A549 (cell line): ENCODE data around the gene FBXO15.

ENCODE experiments used
- CBX8 ChIP-seq: fragments of 200-600 bp; sonication (generic); IDR thresholded peaks from 2 replicates; pipeline ENCODE4 v1.6.1; 2016
- EP300 ChIP-seq, 2 experiments: fragments of >200 bp; sonication (Bioruptor Twin); formaldehyde crosslinking; IDR thresholded peaks; 2 replicates in 1 of 2; 3 replicates in 1 of 2; pipeline ENCODE4 v1.6.1; 2016 to 2017
- GATA3 ChIP-seq: IDR thresholded peaks from 2 replicates; pipeline ENCODE4 v1.6.1; 2012; ENCODE audit warnings: borderline replicate concordance
- HEYL ChIP-seq: fragments of 250-450 bp; sonication (Bioruptor Pico); IDR thresholded peaks from 2 replicates; pipeline ENCODE4 v1.8.0; 2021; ENCODE audit warnings: mild to moderate bottlenecking, moderate library complexity
- MAFK ChIP-seq: fragments of 450-650 bp; IDR thresholded peaks from 2 replicates; pipeline ENCODE4 v1.6.1; 2014; ENCODE audit not compliant: partially characterized antibody
- MAZ ChIP-seq: fragments of 150-350 bp; IDR thresholded peaks from 2 replicates; pipeline ENCODE4 v1.6.1; 2014; ENCODE audit warnings: antibody characterized with exemption, low read depth, low read length, borderline replicate concordance
- POLR2A ChIP-seq: IDR thresholded peaks from 2 replicates; pipeline ENCODE4 v1.6.1; 2012; ENCODE audit warnings: mild to moderate bottlenecking, low read length
- POLR2AphosphoS2 ChIP-seq: conservative IDR thresholded peaks from 2 replicates; pipeline ENCODE4 v1.6.1; 2012; ENCODE audit warnings: low read length, improper control_type of control experiment, inconsistent platforms
- RAD21 ChIP-seq, 2 experiments: fragments of >200 bp in 1 of 2; sonication (Bioruptor Twin) in 1 of 2; formaldehyde crosslinking in 1 of 2; IDR thresholded peaks in 1 of 2; conservative IDR thresholded peaks in 1 of 2; 2 replicates in 1 of 2; 3 replicates in 1 of 2; pipeline ENCODE4 v1.6.1; 2012 to 2018; ENCODE audit warnings: inconsistent platforms in 1 of 2
- RCOR1 ChIP-seq: fragments of 150-350 bp; IDR thresholded peaks from 2 replicates; pipeline ENCODE4 v1.6.1; 2014; ENCODE audit warnings: antibody characterized with exemption, low read length, low read depth
- RFX5 ChIP-seq: fragments of 450-650 bp; IDR thresholded peaks from 2 replicates; pipeline ENCODE4 v1.7.1; 2014; ENCODE audit warnings: antibody characterized with exemption, mild to moderate bottlenecking, moderate library complexity
- SMC3 ChIP-seq: fragments of >200 bp; sonication (Bioruptor Twin); formaldehyde crosslinking; IDR thresholded peaks from 3 replicates; pipeline ENCODE4 v1.6.1; 2018; ENCODE audit warnings: inconsistent platforms
- SREBF2 ChIP-seq: fragments of 450-650 bp; IDR thresholded peaks from 2 replicates; pipeline ENCODE4 v1.6.1; 2014; ENCODE audit warnings: mild to moderate bottlenecking, moderate library complexity
- TF ChIP-seq, protein P1 (sequence below): fragments of >200 bp; sonication (Bioruptor Twin); formaldehyde crosslinking; IDR thresholded peaks from 3 replicates; pipeline ENCODE4 v1.5.1; 2016

- TF ChIP-seq POLR2AphosphoS2 (no peak), SMC3 (no peak), POLR2A (no peak), RFX5 (no peak), RAD21 (conservative IDR thresholded peaks at IDR 0.05 in 1 of 2, IDR thresholded peaks at IDR 0.05 in 1 of 2) (no peak), GATA3 (no peak), HEYL (no peak), CBX8 (no peak), SREBF2 (no peak), RCOR1 (no peak), MAZ (no peak), EP300 (IDR thresholded peaks at IDR 0.05) (no peak), MAFK (no peak)
- TF ChIP-seq, protein P1, sequence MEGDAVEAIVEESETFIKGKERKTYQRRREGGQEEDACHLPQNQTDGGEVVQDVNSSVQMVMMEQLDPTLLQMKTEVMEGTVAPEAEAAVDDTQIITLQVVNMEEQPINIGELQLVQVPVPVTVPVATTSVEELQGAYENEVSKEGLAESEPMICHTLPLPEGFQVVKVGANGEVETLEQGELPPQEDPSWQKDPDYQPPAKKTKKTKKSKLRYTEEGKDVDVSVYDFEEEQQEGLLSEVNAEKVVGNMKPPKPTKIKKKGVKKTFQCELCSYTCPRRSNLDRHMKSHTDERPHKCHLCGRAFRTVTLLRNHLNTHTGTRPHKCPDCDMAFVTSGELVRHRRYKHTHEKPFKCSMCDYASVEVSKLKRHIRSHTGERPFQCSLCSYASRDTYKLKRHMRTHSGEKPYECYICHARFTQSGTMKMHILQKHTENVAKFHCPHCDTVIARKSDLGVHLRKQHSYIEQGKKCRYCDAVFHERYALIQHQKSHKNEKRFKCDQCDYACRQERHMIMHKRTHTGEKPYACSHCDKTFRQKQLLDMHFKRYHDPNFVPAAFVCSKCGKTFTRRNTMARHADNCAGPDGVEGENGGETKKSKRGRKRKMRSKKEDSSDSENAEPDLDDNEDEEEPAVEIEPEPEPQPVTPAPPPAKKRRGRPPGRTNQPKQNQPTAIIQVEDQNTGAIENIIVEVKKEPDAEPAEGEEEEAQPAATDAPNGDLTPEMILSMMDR: no peak
These were observed 24.4 kb upstream of the FBXO15 start for GRCh38 chr18:74171910-74172606.
